NAMALWA (cell line): ENCODE data around the gene SLC7A5.
A peak's percentile ranks its signal among the peaks of the same experiment; 100 is the strongest.
"Not testable (repeated sequence)": the region's sequence is repeated elsewhere in the genome, so short reads cannot be mapped to it uniquely, and the experiment has no call there.

Experiments used
- DNase-seq: peaks from one replicate; pipeline ENCODE4 v3.0.0-alpha.2; 2015; ENCODE audit warnings: low spot score

The SLC7A5 gene

DNA sequence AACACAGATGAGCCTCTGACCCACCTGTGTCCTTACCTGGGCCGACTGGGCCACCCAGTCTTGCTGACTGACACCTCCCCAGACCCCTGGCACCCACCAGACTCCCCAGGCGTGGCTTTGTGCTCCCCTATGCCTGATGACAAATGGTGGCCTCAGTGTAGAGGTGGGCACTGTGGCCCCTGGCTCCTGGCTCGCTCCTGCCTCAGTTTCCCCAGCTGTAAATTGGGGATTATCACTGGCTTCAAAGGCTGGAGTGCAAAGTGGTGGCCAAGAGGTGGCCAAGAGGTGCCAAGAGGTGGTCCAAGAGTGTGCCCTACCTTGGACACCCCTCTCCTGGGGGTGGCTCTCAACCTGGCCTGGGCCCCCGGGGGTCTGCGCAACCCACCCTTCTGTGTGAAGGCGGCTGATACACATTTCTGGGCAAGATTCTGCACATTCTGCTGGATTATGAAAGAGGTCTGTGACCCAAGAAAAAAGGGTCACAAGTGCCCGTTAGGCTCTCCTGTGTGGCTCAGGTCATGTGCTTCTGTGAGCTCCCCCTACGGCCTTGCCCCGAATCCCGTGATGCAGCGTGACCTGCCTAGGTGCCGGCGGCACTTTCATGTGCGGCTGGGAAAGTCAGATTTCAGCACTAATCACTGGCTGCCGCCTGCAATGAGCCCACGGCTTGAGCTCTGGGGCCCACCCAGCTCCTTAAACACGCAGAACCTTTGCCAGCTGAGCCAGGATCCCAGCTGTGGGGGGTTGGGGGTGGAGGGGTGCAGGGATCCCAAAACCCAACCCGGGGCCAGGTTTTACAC is 7.8 kb downstream of the SLC7A5 start:
- not testable (repeated sequence) for DNase-seq

- DNase-seq, result no peak
Observed at GRCh38 chr16:87860553-87861299, 8.6 kb downstream of the SLC7A5 start.

DNA sequence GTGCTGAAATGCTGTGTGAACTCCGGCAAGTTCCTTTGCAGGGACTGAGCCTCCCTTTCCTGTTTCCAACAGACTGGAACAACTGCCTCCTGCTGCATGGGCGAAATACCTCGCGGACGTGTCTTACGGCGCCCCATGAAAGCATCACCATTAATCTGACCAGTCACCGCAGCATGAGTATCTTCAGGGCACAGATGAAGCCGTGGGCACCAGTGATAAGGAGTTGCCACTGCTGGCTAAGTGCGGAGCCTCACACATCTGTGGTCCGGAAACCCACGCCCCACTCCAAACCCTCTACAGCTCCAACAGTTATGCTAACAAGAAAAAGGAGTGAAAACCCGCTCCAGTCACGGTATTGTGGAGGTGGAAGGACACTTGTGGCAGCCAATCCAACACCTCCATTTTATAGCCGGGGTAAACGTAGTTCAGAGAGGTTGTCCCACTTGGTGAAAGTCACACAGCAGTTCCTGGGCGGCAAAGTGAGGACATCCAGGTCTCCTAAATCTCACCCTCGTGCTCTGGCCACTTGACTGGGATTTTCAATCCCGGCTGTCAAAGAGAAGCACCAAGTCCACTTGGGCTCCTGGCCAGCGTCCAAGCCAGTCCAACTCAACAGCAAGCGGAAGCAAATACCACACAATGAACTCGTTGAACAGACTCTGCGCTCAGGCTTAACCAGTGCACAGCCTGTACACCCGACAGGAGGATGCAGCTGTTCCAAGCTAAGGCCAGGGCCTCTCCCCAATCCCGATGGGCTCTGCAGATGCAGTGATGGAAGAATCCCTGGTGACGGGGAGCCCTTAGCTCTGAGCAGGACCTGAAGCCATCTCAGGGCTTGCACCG is 10.9 kb downstream of the SLC7A5 start:
- DNase-seq, result not testable (repeated sequence)

- no peak for DNase-seq
Observed at GRCh38 chr16:87856791-87857228, 12.5 kb downstream of the SLC7A5 start.

DNA sequence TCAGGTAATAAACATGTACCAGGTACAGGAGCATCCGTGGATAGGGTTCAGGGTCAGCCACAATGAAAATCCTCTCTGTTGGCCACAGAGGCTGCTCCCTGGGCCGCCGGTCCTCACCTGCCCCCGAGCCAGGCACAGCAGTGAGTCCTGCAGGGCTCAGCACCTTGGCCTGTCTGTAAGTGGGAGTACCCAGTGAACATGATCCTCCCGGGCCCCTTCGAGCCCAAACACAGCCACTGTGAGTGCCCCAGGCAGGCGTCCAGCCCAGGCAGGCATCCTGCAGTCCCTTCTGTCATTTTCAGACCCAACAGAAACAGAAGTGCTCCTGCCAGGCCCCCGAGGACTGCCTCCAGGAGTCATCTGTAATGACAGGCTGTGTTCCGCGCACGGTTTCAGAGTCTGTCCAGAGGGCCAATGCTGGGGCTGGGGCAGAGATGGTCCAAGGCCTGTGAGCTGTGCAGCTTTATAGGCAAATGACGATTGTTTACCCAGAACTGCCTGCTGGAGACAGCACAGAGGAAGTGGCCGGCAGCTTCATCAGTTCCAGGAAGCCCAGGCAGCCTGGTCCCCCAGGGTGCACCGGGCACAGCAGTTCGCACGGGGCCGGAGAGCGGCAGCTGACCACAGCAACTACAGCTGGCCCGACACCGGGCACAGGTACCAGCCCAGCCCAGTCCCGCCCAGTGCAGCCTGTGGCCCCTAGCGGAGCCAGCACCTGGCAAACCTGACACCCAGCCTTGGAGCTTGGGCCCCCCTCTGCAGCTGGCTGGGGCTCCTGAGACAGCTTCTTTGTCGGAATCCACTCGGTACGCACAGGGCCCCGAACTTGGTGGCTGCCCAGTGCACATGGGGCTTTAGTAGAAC is 13.2 kb downstream of the SLC7A5 start:
- DNase-seq, result no peak

- no peak for DNase-seq
Observed at GRCh38 chr16:87854907-87855683, 14.2 kb downstream of the SLC7A5 start.

DNA sequence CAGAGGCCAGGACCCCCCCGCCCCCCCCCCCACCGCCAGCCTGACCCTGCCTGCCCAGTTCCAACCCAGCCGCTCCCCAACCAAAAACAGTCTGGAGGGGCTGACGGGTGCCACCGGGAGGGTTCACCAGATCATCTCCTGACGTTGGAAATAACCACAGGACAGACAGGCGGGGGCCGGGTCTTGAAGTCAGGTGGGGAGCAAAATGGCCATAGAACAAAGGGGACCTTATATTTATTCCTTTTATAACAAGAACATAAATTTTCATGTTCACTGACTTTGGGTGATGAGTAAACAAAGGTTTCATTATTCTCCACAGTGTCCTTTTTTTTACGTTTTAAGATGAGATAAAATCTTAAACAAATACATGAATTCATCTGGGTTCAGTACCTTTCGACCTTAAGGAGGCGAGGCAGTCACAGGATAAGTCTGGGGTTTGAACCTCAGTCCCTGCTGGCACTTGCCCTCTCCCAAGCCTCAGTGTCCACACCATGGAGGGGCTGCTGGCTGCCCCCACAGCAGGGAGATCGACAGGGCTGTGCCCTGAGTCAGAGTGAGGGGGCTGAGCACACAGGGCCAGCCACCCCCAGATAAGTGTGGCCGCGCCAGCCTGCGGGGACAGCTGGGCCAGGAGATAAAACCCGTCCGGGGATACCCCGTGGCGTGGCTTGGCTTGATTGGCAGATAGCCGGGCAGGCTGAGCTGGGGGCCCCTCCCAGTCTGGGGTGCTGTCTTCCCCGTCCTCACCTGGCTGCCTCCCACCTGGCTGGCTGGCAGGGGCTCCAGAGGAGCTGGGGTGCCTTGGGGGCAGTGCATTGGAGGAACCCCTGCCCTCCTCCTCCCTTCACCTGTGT is 15.0 kb downstream of the SLC7A5 start:
- peak; percentile 45 for DNase-seq

DNA sequence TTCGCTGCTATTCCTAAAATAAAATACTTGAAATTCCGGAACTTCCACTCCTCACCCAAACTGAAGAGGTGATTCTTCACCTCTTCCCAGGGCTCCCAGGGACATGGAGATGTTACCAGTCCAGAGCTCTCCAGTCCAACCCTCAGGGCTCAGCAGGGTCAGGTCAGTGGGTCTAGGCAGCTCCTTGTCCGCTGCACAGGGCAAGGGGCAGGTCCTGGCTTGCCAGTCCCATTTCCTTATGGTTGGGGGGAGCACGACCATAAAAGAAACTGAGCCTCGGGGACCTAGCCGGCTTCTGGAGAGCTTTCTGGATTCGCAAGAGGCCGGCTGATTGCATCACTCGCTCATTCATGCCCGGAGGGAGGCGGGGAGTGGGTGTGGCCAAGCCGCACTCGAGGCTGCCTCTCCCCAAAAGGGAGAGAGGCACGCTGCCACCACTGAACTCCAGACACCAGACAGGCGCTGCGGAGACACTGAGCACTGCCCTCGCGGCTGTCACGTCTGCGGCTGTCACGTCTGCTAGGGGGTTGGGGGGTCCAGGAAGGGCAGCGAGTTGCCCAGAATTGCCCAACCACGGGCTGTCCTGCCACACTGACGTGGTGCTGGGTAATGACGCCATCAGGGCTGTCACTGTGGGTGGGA is 15.8 kb downstream of the SLC7A5 start:
- peak; percentile 95 for DNase-seq

- no peak for DNase-seq
Observed at GRCh38 chr16:87851601-87852000, 17.7 kb downstream of the SLC7A5 start.

- DNase-seq, result no peak
Observed at GRCh38 chr16:87851141-87851587, 18.1 kb downstream of the SLC7A5 start.

DNA sequence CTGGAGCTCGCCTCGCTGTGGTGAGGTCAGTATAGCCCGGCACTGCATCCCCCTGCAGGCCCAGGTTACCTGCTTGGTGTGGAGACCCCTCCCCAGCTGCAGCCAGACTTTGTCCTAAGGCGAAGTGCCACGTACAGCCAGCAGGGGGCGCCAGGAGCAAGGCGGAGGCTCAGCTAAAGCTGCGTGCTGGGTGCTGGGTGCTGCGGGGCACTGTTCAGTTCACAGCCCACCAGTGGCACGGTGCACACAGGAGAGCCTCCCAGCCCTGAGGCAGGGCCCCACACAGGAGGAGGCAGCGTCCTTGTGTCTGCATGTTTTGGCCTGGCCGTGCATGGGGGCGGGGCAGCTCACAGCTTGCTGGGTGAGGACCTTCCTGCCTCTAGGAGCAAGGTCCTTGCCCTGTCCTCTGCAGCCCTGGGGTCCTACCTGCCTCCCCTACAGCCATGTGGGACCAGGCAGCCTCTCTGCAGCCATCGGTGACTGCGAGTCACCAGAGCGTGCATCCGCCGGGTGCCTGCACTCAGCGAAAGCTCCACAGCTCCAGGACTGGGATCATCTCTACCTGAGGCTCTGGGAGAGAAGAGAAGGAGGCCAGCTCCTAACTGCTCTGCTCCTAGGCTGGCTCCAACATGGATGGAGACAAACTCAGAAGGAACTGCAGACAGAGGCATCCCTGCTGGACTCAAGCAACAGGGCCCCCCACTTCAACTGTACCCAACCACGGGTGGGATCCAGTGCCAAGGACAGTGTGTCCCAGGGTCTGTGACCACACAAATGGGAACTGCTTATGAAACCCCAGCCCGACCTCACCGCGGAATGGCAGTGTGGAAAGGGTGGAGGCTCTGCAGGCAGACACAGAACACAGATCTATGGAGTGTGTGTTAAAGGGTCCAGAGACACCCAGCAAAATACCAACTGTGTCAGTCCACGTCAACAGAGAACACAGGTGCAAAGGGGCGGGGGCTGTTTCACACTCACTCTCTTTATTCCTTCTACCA is 19.0 kb downstream of the SLC7A5 start:
- peak; percentile 87 for DNase-seq

DNA sequence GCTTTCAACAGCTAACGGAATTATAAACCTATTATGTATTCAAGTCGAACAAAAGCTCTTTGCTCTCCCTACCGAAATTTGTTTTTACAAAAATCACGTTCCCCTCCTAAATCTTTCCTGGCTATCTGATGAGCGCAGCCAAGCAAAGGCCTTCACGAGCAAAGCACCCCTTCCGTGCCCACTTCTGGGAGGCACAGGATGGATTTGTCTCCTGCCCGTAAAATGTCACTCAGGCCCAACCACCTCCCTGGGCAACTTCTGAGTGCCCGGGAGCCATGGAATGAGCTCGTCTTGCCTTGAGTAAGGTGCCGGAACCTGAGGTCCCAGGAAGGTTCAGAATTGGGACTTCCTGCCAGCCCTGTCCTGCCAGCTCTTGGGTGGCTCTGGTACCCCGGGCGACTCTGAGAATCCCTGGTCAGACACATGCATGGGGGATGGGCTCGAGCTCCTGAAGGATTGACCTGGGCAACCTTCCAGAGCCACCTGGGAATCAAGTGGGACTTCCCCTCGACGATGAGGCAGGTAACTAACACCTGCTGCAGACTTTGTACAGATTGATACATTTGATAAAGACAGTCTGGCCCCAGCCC is 19.8 kb downstream of the SLC7A5 start:
- DNase-seq, result no peak

DNA sequence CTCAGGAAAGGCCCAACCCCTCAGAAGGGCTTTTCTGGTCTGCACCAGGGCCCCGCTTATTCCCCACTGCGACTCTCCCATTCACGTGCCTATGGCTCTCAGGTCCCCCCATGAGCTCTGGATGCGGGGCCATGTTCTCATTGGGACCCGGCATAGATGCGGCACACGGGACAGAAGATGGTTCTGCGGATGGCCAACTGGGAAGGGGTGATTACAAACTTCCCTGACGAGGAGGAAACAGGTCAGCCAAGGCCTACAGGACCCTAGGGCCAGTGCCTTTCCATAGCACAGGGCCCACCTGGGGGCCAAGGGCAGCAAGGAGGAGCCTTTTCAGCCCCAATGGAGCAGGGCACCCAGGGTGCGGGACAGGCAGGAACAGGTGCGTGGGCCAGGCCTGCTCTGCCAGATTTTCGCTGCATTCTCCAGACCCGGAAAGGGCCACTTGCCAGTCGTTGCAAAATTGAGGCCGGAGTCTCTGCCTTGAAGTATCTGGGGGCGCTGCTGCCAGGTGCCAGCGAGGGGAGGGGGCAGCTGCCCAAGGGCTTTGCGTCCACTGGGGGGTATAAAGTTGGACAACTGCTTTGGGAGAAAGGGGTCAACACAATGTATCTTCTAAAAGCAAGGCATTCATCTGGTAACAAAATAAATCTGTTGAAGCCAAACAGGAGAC is 20.5 kb downstream of the SLC7A5 start:
- DNase-seq, result no peak

GRCh38 chr16:87847785-87848675 is 21.3 kb downstream of the SLC7A5 start:
- no peak for DNase-seq

DNA sequence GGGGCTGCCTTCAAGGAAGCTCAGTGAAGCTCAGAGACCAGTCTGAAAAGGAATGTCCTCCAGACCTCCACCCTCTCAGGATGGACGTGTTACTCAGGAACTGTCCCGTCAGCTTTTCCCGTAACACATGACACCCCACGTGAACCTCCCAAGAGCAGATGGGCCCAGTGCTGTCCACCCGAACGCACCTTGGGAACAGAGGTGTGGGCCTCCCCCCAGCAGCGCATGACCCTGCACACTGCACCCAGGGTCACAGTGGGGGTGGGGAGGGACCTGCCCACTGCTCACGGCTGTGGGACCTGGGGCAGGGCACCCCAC is 21.9 kb downstream of the SLC7A5 start:
- no peak for DNase-seq
